Measurements from ENCODE around the gene CADPS2. TPM values are rescaled to one million over a fixed set of nuclear protein-coding genes. Genes with fewer than 3 reads are reported as not detected.

The CADPS2 gene
- total and polyA plus RNA-seq, 2 donors (not counting 1 experiment from before 2014, with no cell fraction given), result not detected

GRCh38 chr7:122515404-122515803 is 370.9 kb downstream of the CADPS2 start:
- H3K9me3 ChIP-seq (ENCODE audit: control extremely low read depth in 1 of 3, control insufficient read depth in 2 of 3, insufficient read depth in 1 of 3, low read length in 2 of 3), result no peaks in the 10 kb centered on the region
- intact Hi-C loops (cut with micrococcal nuclease), result no loop called here
- Mint-ChIP-seq H3K27me3 (no peaks in the 10 kb centered on the region), H3K9me3 (ENCODE audit: insufficient read depth) (no peaks in the 10 kb centered on the region), H3K27ac (no peak overlapping the region), H3K4me3 (no peak overlapping the region), H3K4me1 (no peaks in the 10 kb centered on the region)
- POLR2A ChIA-PET, result no interaction called here
- DNase-seq, result no peak
- H3K79me2 ChIP-seq (ENCODE audit: control insufficient read depth, insufficient read depth, low read length), result no peaks in the 10 kb centered on the region
- no peaks in the 10 kb centered on the region for H4K20me1 ChIP-seq (ENCODE audit: control insufficient read depth, insufficient read depth, low read length, poor library complexity, severe bottlenecking)
- CTCF ChIA-PET, result interaction anchor here (1.3 kb wide), 1 partner anchor 15 kb away, joined by 3 read pairs; no protein-coding TSS in a partner anchor
- TF ChIP-seq, protein P1, sequence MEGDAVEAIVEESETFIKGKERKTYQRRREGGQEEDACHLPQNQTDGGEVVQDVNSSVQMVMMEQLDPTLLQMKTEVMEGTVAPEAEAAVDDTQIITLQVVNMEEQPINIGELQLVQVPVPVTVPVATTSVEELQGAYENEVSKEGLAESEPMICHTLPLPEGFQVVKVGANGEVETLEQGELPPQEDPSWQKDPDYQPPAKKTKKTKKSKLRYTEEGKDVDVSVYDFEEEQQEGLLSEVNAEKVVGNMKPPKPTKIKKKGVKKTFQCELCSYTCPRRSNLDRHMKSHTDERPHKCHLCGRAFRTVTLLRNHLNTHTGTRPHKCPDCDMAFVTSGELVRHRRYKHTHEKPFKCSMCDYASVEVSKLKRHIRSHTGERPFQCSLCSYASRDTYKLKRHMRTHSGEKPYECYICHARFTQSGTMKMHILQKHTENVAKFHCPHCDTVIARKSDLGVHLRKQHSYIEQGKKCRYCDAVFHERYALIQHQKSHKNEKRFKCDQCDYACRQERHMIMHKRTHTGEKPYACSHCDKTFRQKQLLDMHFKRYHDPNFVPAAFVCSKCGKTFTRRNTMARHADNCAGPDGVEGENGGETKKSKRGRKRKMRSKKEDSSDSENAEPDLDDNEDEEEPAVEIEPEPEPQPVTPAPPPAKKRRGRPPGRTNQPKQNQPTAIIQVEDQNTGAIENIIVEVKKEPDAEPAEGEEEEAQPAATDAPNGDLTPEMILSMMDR (IDR thresholded peaks at IDR 0.05), result no peak
- TF ChIP-seq EZH2 (IDR thresholded peaks at IDR 0.05; ENCODE audit: borderline replicate concordance, insufficient read depth, low read depth, low read length, poor library complexity, severe bottlenecking), result no peak
- H3K36me3 ChIP-seq (replicated peaks in 1 of 2; ENCODE audit: control extremely low read depth in 1 of 2, control insufficient read depth in 1 of 2, extremely low read depth in 1 of 2, insufficient read depth in 2 of 2, low read length in 1 of 2), result no peaks in the 10 kb centered on the region
- no peak overlapping the region for H3K4me2 ChIP-seq (replicated peaks; ENCODE audit: low read depth, low read length, poor library complexity, severe bottlenecking)
- WGBS (ENCODE audit: insufficient coverage), result no CpG with 5 or more reads among the region's 1 CpG
- H3K27ac ChIP-seq (ENCODE audit: low read length in 2 of 2), result no peak overlapping the region
- no peak overlapping the region for H3K9ac ChIP-seq (ENCODE audit: low read length)
- no peaks in the 10 kb centered on the region for H3K4me1 ChIP-seq (ENCODE audit: control insufficient read depth in 2 of 2, insufficient read depth in 2 of 2, low read length in 2 of 2)
- H3K27me3 ChIP-seq (replicated peaks in 1 of 4; ENCODE audit: control extremely low read depth in 1 of 4, control insufficient read depth in 3 of 4, insufficient read depth in 4 of 4, low read length in 3 of 4), result no peaks in the 10 kb centered on the region
- H3K4me3 ChIP-seq (ENCODE audit: control extremely low read depth in 1 of 5, extremely low read depth in 1 of 5, insufficient read depth in 1 of 5, low read depth in 2 of 5, low read length in 4 of 5), result no peak overlapping the region
- ATAC-seq (ENCODE audit: low read depth), result no peak
- H2AFZ ChIP-seq (ENCODE audit: insufficient read depth, low read depth, low read length, poor library complexity, severe bottlenecking), result no peak overlapping the region

DNA sequence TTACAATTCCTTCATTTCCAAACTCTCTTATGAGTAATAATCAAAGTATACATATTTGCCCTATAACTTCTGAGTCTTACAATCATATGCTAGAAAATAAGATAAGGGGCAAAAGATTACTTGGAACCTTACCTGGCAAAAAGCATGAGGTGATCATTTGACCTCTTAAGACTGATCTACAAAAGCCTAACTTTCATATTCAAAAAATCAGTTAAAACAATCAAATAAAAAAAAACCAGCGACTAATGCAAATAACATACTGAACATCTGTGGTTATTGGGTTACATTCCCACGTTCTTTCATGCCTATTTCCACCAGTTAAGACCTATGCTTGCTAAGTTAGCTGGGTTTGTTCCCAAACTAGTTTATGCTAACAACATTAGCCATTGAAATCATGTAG is 375.0 kb downstream of the CADPS2 start:
- H3K79me2 ChIP-seq (ENCODE audit: control insufficient read depth, insufficient read depth, low read length), result no peaks in the 10 kb centered on the region
- no peak for ATAC-seq (ENCODE audit: low read depth)
- H3K9ac ChIP-seq (ENCODE audit: low read length), result no peak overlapping the region
- Mint-ChIP-seq H3K27me3 (no peaks in the 10 kb centered on the region), H3K4me3 (no peak overlapping the region), H3K9me3 (ENCODE audit: insufficient read depth) (no peaks in the 10 kb centered on the region), H3K4me1 (no peaks in the 10 kb centered on the region), H3K27ac (no peak overlapping the region)
- no peak overlapping the region for H3K4me2 ChIP-seq (replicated peaks; ENCODE audit: low read depth, low read length, poor library complexity, severe bottlenecking)
- intact Hi-C loops (cut with micrococcal nuclease), result no loop called here
- H3K4me3 ChIP-seq (ENCODE audit: control extremely low read depth in 1 of 5, extremely low read depth in 1 of 5, insufficient read depth in 1 of 5, low read depth in 2 of 5, low read length in 4 of 5), result no peak overlapping the region
- no peaks in the 10 kb centered on the region for H4K20me1 ChIP-seq (ENCODE audit: control insufficient read depth, insufficient read depth, low read length, poor library complexity, severe bottlenecking)
- H3K36me3 ChIP-seq (replicated peaks in 1 of 2; ENCODE audit: control extremely low read depth in 1 of 2, control insufficient read depth in 1 of 2, extremely low read depth in 1 of 2, insufficient read depth in 2 of 2, low read length in 1 of 2), result no peaks in the 10 kb centered on the region
- H2AFZ ChIP-seq (ENCODE audit: insufficient read depth, low read depth, low read length, poor library complexity, severe bottlenecking), result no peak overlapping the region
- ChIA-PET CTCF (no interaction called here), POLR2A (no interaction called here)
- no peaks in the 10 kb centered on the region for H3K27me3 ChIP-seq (replicated peaks in 1 of 4; ENCODE audit: control extremely low read depth in 1 of 4, control insufficient read depth in 3 of 4, insufficient read depth in 4 of 4, low read length in 3 of 4)
- WGBS (ENCODE audit: insufficient coverage), result no CpG with 5 or more reads among the region's 2 CpGs
- H3K9me3 ChIP-seq (ENCODE audit: control extremely low read depth in 1 of 3, control insufficient read depth in 2 of 3, insufficient read depth in 1 of 3, low read length in 2 of 3), result no peaks in the 10 kb centered on the region
- H3K4me1 ChIP-seq (ENCODE audit: control insufficient read depth in 2 of 2, insufficient read depth in 2 of 2, low read length in 2 of 2), result no peaks in the 10 kb centered on the region
- no peak for TF ChIP-seq EZH2 (IDR thresholded peaks at IDR 0.05; ENCODE audit: borderline replicate concordance, insufficient read depth, low read depth, low read length, poor library complexity, severe bottlenecking)
- TF ChIP-seq, protein P1 (IDR thresholded peaks at IDR 0.05), result no peak
- no peak for DNase-seq
- H3K27ac ChIP-seq (ENCODE audit: low read length in 2 of 2), result no peak overlapping the region
